ENCODE data around the gene IFRD1. TPM values are rescaled to one million over a fixed set of nuclear protein-coding genes. Genes with fewer than 3 reads are reported as not detected.

Gene IFRD1
- total and polyA plus RNA-seq, 7 donors: 22.8 to 63.7 (median 45.7) TPM

DNA sequence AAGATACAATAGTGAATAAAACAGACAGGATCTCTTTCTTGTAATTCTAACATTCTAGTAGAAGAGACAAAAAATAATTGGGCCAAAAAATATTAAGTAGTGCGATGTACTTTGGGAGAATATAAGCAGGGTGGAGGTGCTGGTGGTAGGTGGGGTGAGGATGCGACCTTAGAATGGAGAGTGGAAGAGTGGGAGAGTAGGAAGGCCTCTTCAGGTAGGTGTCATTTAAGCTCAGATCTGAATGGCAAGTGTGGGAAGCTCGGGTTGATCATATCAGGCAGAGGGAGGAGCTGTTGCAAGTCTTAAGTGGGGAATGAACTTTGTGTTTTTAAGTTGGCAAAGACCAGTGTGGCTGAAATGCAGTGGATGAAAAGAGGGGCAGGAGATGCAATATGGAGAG is 3.8 kb upstream of the IFRD1 start:
- WGBS, 2 donors: 80 to 82% methylated on average over 3 of the region's 3 CpGs
- Histone ChIP-seq H3K27ac (no peak overlapping the region), H3K4me3 (no peak overlapping the region), H3K27me3 (no peaks in the 10 kb centered on the region), H3K4me1 (peaks cover 0 to 11% (median 5%) of the 10 kb centered on the region in 4 donors), H3K36me3 (no peaks in the 10 kb centered on the region), H3K9me3 (no peaks in the 10 kb centered on the region)
- no peak for TF ChIP-seq POLR2A (IDR thresholded peaks at IDR 0.05)
- TF ChIP-seq, protein P1, sequence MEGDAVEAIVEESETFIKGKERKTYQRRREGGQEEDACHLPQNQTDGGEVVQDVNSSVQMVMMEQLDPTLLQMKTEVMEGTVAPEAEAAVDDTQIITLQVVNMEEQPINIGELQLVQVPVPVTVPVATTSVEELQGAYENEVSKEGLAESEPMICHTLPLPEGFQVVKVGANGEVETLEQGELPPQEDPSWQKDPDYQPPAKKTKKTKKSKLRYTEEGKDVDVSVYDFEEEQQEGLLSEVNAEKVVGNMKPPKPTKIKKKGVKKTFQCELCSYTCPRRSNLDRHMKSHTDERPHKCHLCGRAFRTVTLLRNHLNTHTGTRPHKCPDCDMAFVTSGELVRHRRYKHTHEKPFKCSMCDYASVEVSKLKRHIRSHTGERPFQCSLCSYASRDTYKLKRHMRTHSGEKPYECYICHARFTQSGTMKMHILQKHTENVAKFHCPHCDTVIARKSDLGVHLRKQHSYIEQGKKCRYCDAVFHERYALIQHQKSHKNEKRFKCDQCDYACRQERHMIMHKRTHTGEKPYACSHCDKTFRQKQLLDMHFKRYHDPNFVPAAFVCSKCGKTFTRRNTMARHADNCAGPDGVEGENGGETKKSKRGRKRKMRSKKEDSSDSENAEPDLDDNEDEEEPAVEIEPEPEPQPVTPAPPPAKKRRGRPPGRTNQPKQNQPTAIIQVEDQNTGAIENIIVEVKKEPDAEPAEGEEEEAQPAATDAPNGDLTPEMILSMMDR (IDR thresholded peaks at IDR 0.05): no peak
- intact Hi-C loops (cut with DNase I): no loop called here
- no peak for DNase-seq

DNA sequence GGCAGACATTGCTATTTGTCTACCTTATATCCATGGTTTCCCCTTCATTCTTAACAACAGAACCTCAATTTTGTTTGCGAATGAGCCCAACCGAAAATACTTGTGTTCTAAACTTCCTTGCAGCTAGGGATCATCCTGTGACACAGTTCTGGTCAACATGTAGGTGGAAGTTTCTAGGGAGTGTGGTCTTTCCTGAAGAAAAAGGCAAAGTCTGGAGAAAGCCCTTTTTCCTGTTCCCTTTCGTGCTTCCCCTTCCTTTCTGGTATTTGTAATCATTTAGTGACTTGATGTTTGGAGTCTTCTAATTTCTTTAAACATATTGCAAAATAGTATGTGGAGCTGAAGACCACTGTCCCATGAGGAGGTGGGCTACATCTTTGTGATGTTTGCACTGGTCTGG is 2.9 kb upstream of the IFRD1 start:
- WGBS, 2 donors: 90 to 93% methylated on average over 3 of the region's 3 CpGs
- intact Hi-C loops (cut with DNase I): no loop called here
- DNase-seq: no peak

DNA sequence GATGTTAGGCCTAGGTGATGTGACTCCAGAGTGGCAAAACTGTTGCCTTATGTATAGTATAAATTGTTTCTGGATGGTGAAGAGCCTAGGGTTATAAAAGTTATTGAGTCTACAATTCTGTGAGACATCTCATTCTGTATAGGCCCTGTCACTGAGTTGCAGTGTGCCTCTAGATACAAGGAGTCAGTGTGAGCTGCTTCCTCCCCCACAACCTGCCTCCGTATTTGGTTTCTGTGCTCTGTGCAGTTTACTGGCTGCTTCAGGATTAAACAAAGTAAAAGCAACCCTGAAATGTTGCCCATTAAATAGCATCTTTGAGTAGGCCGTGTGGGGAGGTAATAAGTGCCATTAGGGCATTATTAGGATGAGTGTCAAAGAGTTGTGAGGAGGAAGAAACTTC is 1.9 kb upstream of the IFRD1 start:
- 59 to 78% methylated on average over 2 of the region's 2 CpGs for WGBS, 2 donors
- peak overlapping the region in 3 of 4 donors; percentile 94 to 100 (median 100) for H3K27ac ChIP-seq
- intact Hi-C loops (cut with DNase I): no loop called here

More for the DNA sequence above, 2.9 kb upstream of the IFRD1 start:
- Histone ChIP-seq H3K27ac (no peak overlapping the region), H3K4me3 (no peak overlapping the region), H3K36me3 (no peaks in the 10 kb centered on the region), H3K4me1 (peaks cover 0 to 18% (median 12%) of the 10 kb centered on the region in 4 donors), H3K27me3 (no peaks in the 10 kb centered on the region), H3K9me3 (no peaks in the 10 kb centered on the region)
- TF ChIP-seq EP300 (IDR thresholded peaks at IDR 0.05) (no peak), POLR2AphosphoS5 (IDR thresholded peaks at IDR 0.05) (no peak), POLR2A (IDR thresholded peaks at IDR 0.05) (no peak)
- TF ChIP-seq, protein P1 (IDR thresholded peaks at IDR 0.05): no peak

GRCh38 chr7:112448891-112449290 is 1.4 kb upstream of the IFRD1 start:
- 26 to 65% methylated on average over 3 of the region's 3 CpGs for WGBS, 2 donors

More for the DNA sequence above, 1.9 kb upstream of the IFRD1 start:
- DNase-seq: no peak
- Histone ChIP-seq H3K9me3 (no peaks in the 10 kb centered on the region), H3K27me3 (no peaks in the 10 kb centered on the region), H3K4me3 (no peak overlapping the region), H3K36me3 (no peaks in the 10 kb centered on the region), H3K4me1 (peaks cover 0 to 28% (median 22%) of the 10 kb centered on the region in 4 donors)
- TF ChIP-seq POLR2A (IDR thresholded peaks at IDR 0.05) (no peak), EP300 (IDR thresholded peaks at IDR 0.05) (no peak), POLR2AphosphoS5 (IDR thresholded peaks at IDR 0.05) (no peak)
- TF ChIP-seq, protein P1 (IDR thresholded peaks at IDR 0.05): no peak

More at GRCh38 chr7:112448891-112449290, 1.4 kb upstream of the IFRD1 start:
- no peak for TF ChIP-seq EP300 (IDR thresholded peaks at IDR 0.05)
- TF ChIP-seq POLR2A (IDR thresholded peaks at IDR 0.05): no peak
- TF ChIP-seq, protein P1 (IDR thresholded peaks at IDR 0.05): no peak
- TF ChIP-seq POLR2AphosphoS5 (IDR thresholded peaks at IDR 0.05): no peak
- Histone ChIP-seq H3K9me3 (no peaks in the 10 kb centered on the region), H3K4me1 (peaks cover 0 to 33% (median 27%) of the 10 kb centered on the region in 4 donors), H3K36me3 (no peaks in the 10 kb centered on the region), H3K4me3 (no peak overlapping the region), H3K27ac (peak overlapping the region; percentile 94 to 100 (median 100)), H3K27me3 (no peaks in the 10 kb centered on the region)
- intact Hi-C loops (cut with DNase I): no loop called here
- DNase-seq: no peak

Data from sigmoid colon (tissue), 7 donors.